ENCODE data around the gene TSPO2. TPM values are rescaled to one million over a fixed set of nuclear protein-coding genes. Genes with fewer than 3 reads are reported as not detected.
A peak's percentile ranks its signal among the peaks of the same experiment; 100 is the strongest.

The TSPO2 gene
- total RNA-seq, 1 donor from 2014 or later, result not detected

- Mint-ChIP-seq H3K9me3 (ENCODE audit: unreplicated experiment) (no peaks in the 10 kb centered on the region), H3K36me3 (ENCODE audit: low read depth, unreplicated experiment) (peaks cover 13% of the 10 kb centered on the region), H3K4me1 (ENCODE audit: low read depth, unreplicated experiment) (no peaks in the 10 kb centered on the region), H3K27ac (ENCODE audit: unreplicated experiment) (no peak overlapping the region), H3K4me3 (ENCODE audit: unreplicated experiment) (no peak overlapping the region), H3K27me3 (ENCODE audit: low read depth, unreplicated experiment) (no peaks in the 10 kb centered on the region)
- Histone ChIP-seq H3K4me2 (ENCODE audit: low read length) (no peak overlapping the region), H3K36me3 (ENCODE audit: insufficient read depth, low read length) (peaks cover 51% of the 10 kb centered on the region), H3K4me1 (ENCODE audit: insufficient read depth, low read length) (no peaks in the 10 kb centered on the region), H3K79me2 (ENCODE audit: insufficient read depth, low read length) (peaks cover 17% of the 10 kb centered on the region), H3K4me3 (ENCODE audit: insufficient read depth, low read depth, low read length) (no peak overlapping the region), H2AFZ (ENCODE audit: low read depth, low read length) (no peak overlapping the region), H3K27ac (ENCODE audit: low read depth, low read length) (no peak overlapping the region), H3K27me3 (ENCODE audit: insufficient read depth, low read length) (no peaks in the 10 kb centered on the region), H3K9ac (ENCODE audit: low read length) (no peak overlapping the region), H3K9me3 (ENCODE audit: insufficient read depth, low read depth, low read length) (no peaks in the 10 kb centered on the region), H4K20me1 (ENCODE audit: insufficient read depth, low read length) (peaks cover 18% of the 10 kb centered on the region)
- DNase-seq (ENCODE audit: low read depth) (peak; percentile 31), FAIRE-seq (no peak)
- TF ChIP-seq, protein P1, sequence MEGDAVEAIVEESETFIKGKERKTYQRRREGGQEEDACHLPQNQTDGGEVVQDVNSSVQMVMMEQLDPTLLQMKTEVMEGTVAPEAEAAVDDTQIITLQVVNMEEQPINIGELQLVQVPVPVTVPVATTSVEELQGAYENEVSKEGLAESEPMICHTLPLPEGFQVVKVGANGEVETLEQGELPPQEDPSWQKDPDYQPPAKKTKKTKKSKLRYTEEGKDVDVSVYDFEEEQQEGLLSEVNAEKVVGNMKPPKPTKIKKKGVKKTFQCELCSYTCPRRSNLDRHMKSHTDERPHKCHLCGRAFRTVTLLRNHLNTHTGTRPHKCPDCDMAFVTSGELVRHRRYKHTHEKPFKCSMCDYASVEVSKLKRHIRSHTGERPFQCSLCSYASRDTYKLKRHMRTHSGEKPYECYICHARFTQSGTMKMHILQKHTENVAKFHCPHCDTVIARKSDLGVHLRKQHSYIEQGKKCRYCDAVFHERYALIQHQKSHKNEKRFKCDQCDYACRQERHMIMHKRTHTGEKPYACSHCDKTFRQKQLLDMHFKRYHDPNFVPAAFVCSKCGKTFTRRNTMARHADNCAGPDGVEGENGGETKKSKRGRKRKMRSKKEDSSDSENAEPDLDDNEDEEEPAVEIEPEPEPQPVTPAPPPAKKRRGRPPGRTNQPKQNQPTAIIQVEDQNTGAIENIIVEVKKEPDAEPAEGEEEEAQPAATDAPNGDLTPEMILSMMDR (IDR thresholded peaks at IDR 0.05; ENCODE audit: insufficient read depth, low read depth, low read length), result no peak
- no peak for TF ChIP-seq EZH2 (IDR thresholded peaks at IDR 0.05; ENCODE audit: insufficient read depth, low read length)
These were observed 46.2 kb downstream of the TSPO2 start for GRCh38 chr6:41088451-41088850.

- no peak overlapping the region for H3K4me2 ChIP-seq (ENCODE audit: low read length)
- H3K4me1 ChIP-seq (ENCODE audit: insufficient read depth, low read length), result no peaks in the 10 kb centered on the region
- H3K27me3 Mint-ChIP-seq (ENCODE audit: low read depth, unreplicated experiment), result no peaks in the 10 kb centered on the region
- H3K27ac ChIP-seq (ENCODE audit: low read depth, low read length), result no peak overlapping the region
- no peak overlapping the region for H3K27ac Mint-ChIP-seq (ENCODE audit: unreplicated experiment)
- no peak for FAIRE-seq
- no peak for TF ChIP-seq EZH2 (IDR thresholded peaks at IDR 0.05; ENCODE audit: insufficient read depth, low read length)
- TF ChIP-seq, protein P1 (IDR thresholded peaks at IDR 0.05; ENCODE audit: insufficient read depth, low read depth, low read length), result no peak
- peaks cover 57% of the 10 kb centered on the region for H3K36me3 ChIP-seq (ENCODE audit: insufficient read depth, low read length)
- H3K4me1 Mint-ChIP-seq (ENCODE audit: low read depth, unreplicated experiment), result peaks cover 3% of the 10 kb centered on the region
- H3K27me3 ChIP-seq (ENCODE audit: insufficient read depth, low read length), result no peaks in the 10 kb centered on the region
- H2AFZ ChIP-seq (ENCODE audit: low read depth, low read length), result no peak overlapping the region
- no peaks in the 10 kb centered on the region for H3K9me3 ChIP-seq (ENCODE audit: insufficient read depth, low read depth, low read length)
- no peak overlapping the region for H3K4me3 ChIP-seq (ENCODE audit: insufficient read depth, low read depth, low read length)
- peaks cover 7% of the 10 kb centered on the region for H3K79me2 ChIP-seq (ENCODE audit: insufficient read depth, low read length)
- H3K9ac ChIP-seq (ENCODE audit: low read length), result no peak overlapping the region
- H4K20me1 ChIP-seq (ENCODE audit: insufficient read depth, low read length), result peaks cover 16% of the 10 kb centered on the region
- no peak for DNase-seq (ENCODE audit: low read depth)
- H3K9me3 Mint-ChIP-seq (ENCODE audit: unreplicated experiment), result no peaks in the 10 kb centered on the region
- H3K36me3 Mint-ChIP-seq (ENCODE audit: low read depth, unreplicated experiment), result peaks cover 16% of the 10 kb centered on the region
- H3K4me3 Mint-ChIP-seq (ENCODE audit: unreplicated experiment), result no peak overlapping the region
These were observed 48.8 kb downstream of the TSPO2 start for GRCh38 chr6:41090841-41091761.
